ENCODE data around the gene EID2.

- TF ChIP-seq CTCF (IDR thresholded peaks at IDR 0.05; ENCODE audit: insufficient read depth, low read length, poor library complexity, severe bottlenecking) (no peak), EZH2phosphoT487 (conservative IDR thresholded peaks at IDR 0.05; ENCODE audit: low read length) (no peak)
Observed at GRCh38 chr19:39533003-39533512, 6.9 kb downstream of the EID2 start.
